GM21619 (cell line): ENCODE data around the gene PER1.
"Not testable (repeated sequence)": the region's sequence is repeated elsewhere in the genome, so short reads cannot be mapped to it uniquely, and the experiment has no call there.

Experiments
- ATAC-seq: cut with Tn5 transposase; IDR thresholded peaks from one replicate; pipeline ENCODE4 v1.9.1; 2021; ENCODE audit not compliant: unreplicated experiment

The PER1 gene

DNA sequence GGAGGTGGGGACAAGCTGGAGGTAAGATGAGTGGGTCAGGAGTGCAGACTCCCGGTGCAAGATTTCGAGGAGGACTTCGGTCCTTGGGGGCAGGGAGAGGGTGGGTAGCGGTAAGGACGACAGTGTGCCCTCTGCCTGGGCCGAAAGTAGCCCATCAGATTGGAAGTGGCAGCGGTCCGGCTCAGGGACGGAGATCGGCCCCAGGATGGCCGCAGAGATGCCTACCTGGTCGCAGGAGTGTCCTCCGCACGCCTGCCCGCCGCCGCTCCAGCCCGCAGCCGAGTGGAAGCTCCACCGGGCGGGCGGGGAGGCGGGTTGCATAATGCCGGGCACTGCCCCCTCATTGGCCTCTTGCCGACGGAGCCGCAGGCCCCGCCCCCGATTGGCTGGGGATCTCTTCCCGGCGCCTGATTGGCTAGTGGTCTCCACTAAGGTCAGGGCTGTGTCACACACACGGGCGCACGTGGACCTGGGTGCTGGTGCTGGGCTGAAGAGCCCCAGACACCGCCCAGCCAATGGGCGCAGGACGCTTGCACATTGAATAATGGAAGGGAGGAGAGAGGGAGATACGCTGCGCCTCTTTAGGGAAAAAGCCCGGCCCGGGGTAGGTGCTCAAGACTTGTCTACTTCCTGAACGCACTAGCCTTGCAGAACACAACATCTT, at the start of gene PER1:
Gene PER1, minus strand, starts transcription at position 293 of the 664 bp plus-strand sequence. CDS start 1,698 bp downstream, outside the sequence.
- ATAC-seq, result no peak

DNA sequence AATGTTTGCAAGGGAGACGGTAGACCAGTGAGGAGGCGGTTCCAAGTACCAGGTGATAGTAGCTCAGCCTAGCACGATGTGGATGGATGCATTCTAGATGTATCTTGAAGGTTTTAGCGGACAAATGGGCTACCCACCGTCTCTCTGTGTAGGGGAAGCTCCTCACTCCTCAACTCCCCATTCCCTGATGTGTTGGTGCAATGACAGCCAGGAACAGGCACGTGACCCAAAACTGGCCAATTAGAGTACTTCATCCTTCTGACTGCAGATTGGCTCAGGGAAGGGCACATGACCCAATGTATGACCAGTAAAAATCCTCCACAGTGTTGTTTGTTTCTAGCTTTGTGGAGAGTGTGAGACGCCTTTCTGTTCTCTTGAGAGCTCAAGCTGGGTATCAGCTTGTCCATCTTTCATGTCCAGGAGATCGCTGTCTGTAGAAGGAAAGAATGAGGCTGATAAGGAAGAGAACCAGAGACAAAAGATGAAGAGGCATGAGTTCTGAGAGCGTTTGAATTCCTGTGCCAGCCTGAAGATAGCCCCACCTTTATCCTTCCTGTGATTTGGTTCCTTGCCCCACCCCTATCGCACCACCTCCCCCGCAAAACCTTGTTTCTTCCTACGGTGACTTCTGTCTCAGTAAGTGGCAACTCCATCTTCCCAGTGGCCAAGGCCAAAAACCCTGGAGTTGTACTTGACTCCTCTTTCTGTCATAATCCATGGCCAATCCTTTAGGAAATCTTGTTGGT, 40.0 kb upstream of the PER1 start:
- peak; percentile 34 for ATAC-seq

GRCh38 chr17:8190506-8190905, 38.3 kb upstream of the PER1 start:
- no peak for ATAC-seq

- peak; percentile 38 for ATAC-seq
Measured at GRCh38 chr17:8189711-8190477, 37.7 kb upstream of the PER1 start, which contains the start of gene BORCS6. Gene BORCS6, minus strand, starts transcription at chr17:8190180. Its CDS starts 40 bp downstream, at chr17:8190140.

DNA sequence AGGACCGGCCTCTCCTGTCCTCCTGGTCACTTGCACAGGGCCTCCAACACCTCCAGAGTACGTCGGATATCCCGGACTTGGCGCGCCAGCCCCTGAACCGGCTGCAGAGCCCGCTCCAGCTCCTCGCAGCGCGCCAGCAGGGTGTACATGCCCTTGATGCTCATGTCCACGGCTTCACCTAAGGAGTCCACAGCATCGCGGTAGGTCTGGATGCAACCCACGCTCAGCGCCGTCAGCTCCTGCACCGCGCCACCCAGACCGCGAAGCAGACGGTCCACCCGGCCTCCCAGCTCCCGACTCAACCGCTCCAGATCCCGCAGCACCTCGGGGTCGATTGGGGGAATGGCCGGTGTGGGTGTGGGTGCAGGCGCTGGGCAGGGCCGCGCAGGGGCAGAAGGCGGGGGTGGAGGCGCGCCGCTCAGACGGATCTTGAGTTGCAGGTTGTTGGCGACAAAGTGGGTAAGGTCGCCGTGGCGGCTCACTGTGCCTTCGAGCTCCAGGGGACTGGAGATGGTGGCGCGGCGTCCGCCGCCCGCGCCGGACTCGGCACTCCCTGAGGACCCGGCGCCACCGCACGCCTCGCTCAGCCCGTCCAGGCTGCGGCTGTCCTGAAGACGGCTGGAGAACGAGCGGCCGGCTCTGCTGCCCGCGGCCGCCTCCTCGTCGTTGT, 37.0 kb upstream of the PER1 start:
- no peak for ATAC-seq

DNA sequence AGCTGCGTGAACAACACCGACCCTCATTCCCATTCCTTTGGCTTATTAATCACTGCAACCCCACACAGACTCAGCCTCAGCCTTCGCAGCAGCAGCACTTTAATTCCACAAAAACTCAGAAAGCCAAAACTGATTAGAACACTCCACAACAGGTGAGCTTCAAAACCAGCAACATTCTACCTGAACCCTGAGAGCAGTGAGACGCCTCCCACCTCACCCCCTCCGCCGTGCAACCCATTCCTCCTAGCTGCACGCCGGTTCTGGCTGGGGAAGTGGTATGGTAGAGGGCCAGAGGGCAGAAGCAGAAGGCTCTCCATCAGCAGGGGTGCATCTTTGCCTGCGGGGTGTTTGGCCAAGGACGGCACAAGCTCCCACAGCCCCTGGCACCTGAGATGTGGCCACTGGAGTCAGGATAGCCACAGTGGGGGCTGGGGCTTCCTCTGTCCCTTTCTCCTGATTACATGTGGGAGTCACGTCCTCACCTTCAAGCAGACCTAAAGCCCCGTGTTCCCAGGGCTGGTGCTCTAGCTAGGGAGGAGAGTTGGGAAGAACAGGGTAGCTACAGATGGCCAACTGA, 36.1 kb upstream of the PER1 start:
- ATAC-seq, result no peak

DNA sequence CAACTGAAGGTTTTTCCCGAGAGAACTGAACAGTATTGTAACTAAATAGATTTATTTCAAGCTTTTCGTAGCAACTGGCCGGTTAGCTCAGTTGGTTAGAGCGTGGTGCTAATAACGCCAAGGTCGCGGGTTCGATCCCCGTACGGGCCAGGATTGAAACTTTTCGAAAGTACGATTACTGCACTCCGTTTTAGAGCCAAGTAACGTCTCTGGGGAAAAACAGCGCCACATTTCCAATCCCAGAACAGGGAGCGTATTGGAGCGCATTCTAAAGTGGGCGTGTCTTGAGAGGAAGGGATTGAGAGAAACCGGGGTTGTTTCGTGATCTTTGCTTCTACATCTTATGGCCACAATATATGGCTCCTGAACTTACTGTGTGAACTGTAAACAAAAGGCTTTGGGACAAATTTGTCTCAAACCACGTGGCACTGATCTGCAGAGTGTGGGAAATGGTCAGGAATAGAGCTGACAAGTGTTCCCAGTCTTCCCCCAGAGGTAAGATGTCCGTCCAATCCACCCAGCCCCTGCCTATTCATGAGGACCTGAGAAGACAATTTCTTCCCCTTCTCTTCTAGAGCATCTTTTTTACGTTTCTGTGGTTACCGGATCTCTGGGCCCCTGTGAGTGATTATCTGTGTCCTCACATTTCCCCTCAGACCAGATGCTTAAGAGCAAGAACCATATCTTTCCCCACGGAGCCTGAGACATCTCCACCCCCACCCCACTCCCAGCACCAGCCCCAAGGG, 35.5 kb upstream of the PER1 start:
- peak; percentile 13 for ATAC-seq

DNA sequence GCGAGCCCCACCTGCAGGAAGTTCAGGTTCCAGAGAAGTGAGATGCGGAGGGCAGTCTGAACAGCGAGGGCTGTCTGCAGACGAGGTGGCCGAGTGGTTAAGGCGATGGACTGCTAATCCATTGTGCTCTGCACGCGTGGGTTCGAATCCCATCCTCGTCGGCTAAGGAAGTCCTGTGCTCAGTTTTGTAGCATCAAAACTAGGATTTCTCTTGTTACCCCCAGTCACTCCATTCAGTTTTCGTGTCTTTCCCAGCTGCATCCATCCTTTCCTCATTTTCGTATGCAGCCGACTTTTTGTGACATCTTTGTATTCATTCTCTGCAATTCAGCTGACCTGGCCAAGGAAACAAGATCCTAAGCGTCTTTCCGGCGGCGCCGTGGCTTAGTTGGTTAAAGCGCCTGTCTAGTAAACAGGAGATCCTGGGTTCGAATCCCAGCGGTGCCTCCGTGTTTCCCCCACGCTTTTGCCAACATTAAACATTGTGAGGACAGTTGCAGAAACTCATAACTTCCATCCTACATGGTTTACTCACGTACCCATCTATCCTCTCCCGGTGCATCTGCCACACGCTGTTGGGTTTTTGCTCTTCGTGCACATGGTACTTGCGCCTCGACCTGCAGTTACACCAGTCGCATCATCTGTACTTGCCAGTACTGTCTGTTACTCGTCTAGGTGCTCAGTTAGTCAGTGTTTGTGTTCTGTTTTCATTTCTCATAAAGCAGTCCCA, 34.7 kb upstream of the PER1 start:
- ATAC-seq, result peak; percentile 26

DNA sequence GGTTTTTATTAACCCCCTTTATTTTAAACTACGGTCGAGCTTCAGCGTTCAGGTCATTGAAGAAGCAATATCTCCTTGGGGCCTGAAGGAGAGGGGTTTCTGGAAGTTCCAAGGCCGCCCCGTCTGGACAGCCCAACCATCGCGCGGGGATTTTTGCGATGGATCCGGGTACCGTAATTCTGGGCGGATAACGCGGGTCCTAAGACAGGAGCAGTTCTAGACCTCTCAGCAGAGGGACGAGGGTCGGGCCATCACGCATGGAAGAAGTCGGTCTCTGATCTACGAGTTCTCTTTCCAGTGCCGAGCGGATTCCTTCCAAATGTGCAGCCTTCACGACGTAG, 34.2 kb upstream of the PER1 start:
- no peak for ATAC-seq

GRCh38 chr17:8185582-8186445, 33.6 kb upstream of the PER1 start:
- peak; percentile 23 for ATAC-seq

GRCh38 chr17:8176998-8177731, 25.0 kb upstream of the PER1 start:
- ATAC-seq, result no peak

GRCh38 chr17:8176197-8176940, 24.2 kb upstream of the PER1 start, which contains the start of gene TMEM107:
Gene TMEM107, minus strand, starts transcription at chr17:8176380. Its CDS starts 94 bp downstream, at chr17:8176286.
- ATAC-seq, result peak; percentile 39

GRCh38 chr17:8175795-8176196, 23.6 kb upstream of the PER1 start:
- no peak for ATAC-seq

- no peak for ATAC-seq
Measured at GRCh38 chr17:8173871-8174322, 21.7 kb upstream of the PER1 start.

GRCh38 chr17:8173056-8173870, 21.1 kb upstream of the PER1 start:
- peak; percentile 68 for ATAC-seq

DNA sequence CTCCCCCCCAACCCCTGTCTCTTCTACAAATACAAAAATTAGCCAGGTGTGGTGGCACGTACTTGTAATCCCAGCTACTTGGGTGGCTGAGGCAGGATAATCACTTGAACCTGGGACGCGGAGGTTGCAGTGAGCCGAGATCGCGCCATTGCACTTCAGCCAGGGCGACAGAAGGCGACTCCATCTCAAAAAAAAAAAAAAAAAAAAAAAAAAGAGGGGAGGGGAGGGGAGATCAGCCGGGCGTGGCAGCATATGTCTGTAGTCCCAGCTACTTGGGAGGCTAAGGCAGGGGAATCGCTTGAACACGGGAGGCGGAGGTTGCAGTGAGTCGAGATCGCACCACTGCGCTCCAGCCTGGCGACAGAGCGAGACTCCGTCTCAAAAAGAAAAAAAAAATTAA, 18.0 kb upstream of the PER1 start:
- not testable (repeated sequence) for ATAC-seq
